Renal cortical epithelial cell (primary cell): ENCODE measurements around the gene NVL. TPM values are rescaled to one million over a fixed set of nuclear protein-coding genes. Genes with fewer than 3 reads are reported as not detected.
A peak's percentile ranks its signal among the peaks of the same experiment; 100 is the strongest.

Experiments used
- DNase-seq: peaks from one replicate; pipeline ENCODE4 v3.0.0-alpha.2; 2011; ENCODE audit warnings: low read depth
- total RNA-seq: library from RNA; depleted of rRNA; stranded (reverse); fragments of >200 nt; gene quantifications from 2 replicates; pipeline ENCODE4 v1.2.3, GENCODE V29; 2014

The NVL gene
- total RNA-seq, 1 donor from 2014 or later = 32.1 TPM

DNA sequence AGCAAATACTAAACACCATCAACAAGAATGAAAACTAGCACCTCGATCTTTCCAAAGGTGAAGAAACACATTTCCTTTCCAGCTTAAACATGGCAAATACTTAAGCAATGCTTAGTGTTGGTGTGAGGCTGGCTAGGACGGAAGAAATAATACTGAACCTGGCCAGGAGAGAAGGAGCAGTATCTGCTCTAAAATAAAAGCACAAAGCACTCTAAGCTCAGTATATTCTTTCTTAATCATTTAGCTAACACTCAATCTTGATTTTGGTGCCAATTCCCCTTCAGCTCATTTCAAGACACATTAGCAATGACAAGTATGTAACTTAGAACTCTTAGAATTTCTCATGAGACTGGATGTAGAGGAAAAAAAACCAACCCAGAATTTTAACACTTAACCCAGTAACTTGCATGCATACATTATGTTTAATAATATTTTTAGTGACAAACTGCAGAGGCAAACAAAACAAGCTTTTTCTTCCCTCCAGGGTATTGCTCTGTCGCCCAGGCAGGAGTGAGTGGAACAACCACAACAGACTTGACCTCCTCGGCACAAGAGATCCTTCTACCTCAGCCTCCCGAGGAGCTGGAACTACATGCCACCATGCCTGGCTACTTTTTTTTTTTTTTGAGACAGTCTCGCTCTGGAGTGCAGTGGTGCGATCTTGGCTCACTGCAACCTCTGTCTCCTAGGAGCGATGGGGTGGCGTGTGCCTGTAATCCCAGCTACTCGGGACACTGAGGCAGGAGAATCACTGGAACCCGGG, 92.7 kb downstream of the NVL start:
- no peak for DNase-seq

GRCh38 chr1:224235813-224236493, 94.0 kb downstream of the NVL start:
- no peak for DNase-seq

- DNase-seq = no peak
Measured at GRCh38 chr1:224234017-224234416, 96.0 kb downstream of the NVL start.

- DNase-seq = no peak
Measured at GRCh38 chr1:224226849-224227502, 103.0 kb downstream of the NVL start.

DNA sequence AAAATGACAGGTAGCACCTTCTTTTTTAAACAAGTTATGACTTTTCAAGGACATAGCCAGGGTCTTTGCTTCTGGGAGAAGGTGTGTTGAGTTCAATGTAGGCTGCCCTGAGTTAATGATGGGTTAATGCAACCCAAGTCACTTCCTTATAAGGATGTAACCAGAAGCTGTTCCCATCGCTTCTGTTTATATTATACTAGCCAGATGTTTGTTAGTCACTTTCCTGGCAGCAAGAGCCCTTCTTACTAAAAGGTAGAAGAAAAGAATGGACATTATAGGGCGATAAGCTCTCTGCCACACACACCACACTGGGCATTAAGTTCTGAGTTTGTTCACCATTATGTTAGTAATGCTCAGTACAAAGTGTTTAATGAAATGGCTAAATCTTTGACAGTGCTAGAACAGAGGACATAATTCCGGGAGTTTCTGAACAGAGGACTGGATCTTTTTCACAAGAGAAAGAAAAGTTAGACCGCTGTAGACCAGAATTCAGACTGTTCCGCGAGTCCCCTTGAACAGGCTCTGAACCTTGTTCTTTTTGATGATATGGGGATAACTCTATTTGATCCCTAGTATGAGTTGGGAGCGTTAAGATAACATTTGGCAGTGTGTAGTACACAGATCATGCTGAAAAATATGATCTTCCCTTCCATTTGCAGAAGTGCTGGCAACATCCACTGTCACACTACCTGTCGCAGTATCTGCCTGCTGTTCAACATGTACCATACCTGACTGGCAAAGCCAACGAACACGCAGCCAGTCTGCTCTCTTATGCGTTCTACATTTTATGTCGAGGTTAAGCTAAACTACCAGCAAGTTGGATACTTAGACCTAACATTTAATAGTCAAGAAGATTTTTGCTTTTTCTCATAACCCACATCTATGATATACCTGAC, 105.9 kb downstream of the NVL start:
- DNase-seq = peak; percentile 98

DNA sequence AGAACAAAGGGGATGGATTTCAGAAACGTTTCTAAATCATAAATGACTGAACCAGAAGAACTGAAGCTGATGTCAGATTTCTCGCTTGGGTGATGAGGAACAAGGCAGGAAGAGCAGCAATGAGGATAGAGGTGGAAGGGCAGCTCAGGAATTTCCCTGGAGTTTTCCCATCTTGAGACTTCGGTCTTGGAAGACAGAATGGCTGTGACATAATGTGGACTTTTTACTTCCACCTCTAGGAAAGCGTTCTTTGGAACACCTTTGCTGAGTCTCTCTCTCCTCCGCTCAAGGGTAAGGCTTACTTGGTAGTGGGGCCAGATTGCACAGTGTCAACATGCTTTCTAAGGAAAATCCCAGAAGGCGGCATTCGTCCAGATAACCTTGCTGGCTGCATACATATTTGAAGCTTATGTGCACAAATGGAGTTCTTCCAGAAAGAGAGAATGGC, 110.3 kb downstream of the NVL start:
- peak; percentile 78 for DNase-seq

DNA sequence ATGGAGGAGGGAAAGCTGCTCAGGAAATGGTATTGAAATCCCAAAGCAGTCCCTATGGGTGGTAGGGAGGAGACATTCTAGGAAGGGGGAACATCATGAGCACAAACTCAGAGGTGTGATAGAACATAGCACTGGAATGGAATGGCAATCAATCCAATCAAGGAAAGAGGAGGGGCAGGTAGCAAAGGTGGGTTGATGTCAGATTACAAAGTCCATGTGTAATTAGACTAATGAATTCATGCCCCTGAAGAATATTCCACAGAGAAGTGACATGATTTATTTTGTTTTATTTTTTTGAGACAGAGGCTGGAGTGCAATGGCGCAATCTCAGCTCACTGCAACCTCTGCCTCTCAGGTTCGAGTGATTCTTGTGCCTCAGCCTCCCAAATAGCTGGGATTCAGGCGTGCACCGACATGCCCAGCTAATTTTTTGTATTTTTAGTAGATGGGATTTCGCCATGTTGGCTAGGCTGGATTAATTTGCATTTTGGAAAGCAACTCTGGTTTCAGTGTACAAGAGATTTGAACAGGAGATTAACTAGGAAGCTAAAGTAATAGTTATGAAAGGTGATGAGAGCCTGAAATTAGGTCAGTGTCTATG, 110.9 kb downstream of the NVL start:
- no peak for DNase-seq

- no peak for DNase-seq
Measured at GRCh38 chr1:224217655-224218623, 112.0 kb downstream of the NVL start.

- no peak for DNase-seq
Measured at GRCh38 chr1:224216382-224216781, 113.6 kb downstream of the NVL start.

- DNase-seq = peak; percentile 87
Measured at GRCh38 chr1:224213438-224214119, 116.4 kb downstream of the NVL start.

- no peak for DNase-seq
Measured at GRCh38 chr1:224212618-224213061, 117.3 kb downstream of the NVL start.

GRCh38 chr1:224211206-224211962, 118.6 kb downstream of the NVL start:
- DNase-seq = peak; percentile 69

DNA sequence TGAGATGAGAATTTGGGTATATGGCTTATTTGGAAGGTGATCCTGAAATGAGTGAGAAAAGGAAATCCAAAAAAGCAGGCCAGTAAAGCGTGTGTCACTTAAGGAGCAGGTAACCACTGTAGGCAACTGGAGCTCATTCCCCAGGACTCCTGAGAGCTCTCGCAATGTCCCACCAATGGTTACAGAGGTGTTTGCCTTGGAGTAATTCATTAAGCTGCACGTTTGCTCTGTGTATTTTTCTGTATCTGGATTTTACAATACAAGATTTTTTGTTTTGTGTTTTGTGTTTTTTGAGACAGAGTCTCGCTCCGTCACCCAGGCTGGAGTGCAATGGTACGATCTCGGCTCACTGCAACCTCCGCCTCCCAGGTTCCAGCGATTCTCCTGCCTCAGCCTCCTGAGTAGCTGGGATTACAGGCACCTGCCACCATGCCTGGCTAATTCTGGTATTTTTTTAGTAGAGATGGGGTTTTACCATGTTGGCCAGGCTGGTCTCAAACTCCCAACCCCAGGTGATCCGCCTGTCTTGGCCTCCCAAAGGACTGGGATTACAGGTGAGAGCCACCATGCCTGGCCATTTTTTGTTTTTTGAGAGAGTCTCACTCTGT, 123.9 kb downstream of the NVL start:
- DNase-seq = peak; percentile 42

DNA sequence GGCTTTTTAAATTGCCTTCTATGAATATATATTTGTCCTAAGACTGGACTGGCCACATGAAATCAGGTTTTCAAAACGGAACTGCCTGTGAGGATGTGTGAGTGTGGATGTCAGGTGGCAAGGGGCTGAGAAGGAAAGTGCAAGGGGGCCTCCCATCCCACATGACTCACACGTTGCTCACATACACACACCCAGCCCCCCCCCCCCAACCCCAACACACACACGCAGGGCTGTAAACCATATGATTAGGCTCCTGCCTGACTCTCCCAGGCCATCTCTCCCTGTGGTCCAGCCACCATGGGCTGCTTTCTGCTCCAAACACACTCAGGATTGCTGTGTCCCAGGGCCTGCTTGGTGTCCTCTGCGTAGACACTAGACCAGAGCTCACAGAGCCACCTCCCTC, 124.5 kb downstream of the NVL start:
- DNase-seq = peak; percentile 57

DNA sequence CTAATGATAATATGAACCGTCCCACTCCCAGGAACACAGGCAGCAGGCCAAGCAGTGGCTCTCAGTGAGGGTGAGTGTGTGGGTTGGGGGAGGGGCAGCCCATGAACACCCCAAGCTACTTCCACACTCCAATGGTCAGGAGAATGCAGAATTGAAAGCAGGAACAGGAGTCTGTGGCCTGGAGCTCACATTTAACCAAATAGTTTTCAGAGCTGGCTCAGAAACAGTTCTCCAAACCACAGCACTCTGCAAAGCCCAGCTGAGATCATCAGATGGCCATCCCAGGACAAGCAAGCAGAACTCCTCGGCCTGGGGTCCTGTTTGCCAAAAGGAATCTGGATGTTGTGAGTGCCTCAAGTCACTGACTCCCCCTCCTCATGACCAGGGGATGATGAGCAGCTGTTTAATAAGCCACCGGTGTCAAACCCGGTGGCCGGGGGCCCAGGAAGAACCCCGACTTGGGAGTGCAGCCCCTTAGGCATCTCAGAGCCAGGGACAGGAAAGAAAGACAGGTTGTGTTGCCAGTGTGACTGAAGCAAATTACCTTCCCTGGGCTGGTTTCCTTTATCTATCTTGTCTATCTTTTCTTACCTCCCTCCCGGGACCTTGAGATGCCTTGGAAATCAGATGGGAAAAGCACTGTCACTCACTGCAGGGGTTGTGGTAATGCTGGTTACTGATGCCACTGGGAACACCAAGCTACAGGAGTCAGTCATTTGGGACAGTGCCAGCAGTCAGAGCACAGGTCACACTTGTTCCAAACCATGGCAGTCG, 126.5 kb downstream of the NVL start:
- peak; percentile 99 for DNase-seq

GRCh38 chr1:224201853-224202252, 128.1 kb downstream of the NVL start:
- no peak for DNase-seq

DNA sequence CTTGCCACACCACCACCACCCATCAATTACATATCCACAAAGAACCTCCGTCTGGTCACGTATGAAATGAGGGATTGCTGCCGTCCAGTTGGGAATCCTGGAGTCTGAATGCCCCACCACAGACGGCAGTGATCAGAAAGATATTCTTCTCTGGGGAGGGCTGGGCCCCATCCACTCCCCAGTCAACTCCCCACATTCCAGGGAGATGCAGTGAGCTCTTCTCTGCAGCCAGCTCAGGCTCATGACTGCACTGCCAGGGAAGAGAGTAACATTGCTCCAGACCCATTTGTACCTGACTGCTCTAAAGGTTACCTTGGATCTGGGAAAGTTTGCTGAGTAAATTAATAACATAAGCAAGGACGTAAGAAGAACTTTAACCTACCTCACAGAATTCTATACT, 128.6 kb downstream of the NVL start:
- no peak for DNase-seq
